ENCODE results near the gene C19orf38.

C19orf38 gene

DNA sequence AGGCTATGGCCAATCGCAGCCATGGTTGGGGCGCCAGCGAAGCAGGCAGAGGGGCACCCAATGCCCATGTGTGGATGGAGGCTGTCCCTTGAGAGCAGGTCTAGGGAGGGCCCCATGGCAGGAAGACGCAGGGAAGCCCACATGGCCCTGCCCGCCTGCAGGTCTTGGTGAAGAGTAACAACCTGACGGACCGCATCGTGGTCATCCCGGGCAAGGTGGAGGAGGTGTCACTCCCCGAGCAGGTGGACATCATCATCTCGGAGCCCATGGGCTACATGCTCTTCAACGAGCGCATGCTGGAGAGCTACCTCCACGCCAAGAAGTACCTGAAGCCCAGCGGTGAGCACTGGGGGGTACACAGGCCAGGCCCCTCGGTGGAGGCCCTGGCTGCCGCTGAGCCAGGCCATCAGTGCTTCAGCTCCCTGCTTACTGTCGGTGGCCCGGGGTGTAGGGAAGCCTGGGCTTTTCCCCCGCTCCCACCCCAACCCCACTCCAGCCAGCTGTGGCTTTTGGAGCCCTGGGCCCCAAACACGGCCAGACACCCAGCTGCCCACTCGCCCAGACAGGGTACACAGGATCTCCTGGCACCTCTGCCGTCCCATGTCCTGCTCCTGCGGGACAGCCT lies 65.6 kb downstream of the C19orf38 start:
- no peak for FAIRE-seq

DNA sequence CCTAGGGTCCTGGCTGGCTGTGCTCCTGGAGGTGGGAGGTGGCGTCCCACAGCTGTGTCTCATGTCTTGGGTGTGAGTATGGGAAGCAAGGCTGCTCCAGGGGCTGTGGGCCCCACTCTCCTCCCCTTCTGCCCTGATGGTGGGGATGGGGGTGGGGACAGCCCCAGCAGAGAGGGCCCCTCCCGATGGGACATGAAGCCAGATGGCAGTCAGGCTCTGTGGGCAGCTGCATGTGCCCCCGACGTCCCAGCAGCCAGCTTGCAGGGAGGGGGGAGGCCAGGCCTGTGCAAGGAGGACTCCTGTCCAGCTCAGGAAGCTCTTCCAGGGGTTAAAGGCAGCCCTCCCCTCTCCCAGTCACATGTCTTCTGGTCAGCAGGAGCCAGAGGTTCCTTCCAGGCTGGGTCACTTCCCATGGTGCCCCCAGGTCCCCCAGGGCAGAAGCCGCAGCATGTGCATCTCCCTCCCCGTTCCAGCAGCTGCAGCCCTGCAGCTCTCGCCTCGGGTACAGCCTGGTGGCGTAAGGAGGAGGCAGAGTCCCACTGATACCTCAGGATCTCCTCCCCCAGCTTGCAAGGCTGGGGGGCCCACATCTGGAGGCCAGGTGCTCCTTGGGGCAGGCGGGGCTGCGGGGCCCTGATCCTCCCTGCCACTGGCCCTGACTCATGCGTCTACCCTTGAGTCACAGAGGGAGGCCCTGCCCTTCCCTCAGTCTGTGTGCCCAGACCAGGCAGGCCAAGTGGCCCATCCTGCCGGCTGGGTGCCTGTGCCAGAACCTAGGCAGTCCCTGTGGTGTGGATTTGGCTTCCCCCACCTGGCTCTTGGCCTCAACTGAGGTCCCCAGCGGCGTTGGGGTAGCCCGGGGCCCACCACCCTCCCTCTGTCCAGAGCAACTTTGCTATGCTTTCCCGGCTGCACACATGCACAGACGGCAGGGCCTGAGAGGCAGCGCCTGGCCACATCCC lies 67.2 kb downstream of the C19orf38 start:
- no peak for FAIRE-seq

DNA sequence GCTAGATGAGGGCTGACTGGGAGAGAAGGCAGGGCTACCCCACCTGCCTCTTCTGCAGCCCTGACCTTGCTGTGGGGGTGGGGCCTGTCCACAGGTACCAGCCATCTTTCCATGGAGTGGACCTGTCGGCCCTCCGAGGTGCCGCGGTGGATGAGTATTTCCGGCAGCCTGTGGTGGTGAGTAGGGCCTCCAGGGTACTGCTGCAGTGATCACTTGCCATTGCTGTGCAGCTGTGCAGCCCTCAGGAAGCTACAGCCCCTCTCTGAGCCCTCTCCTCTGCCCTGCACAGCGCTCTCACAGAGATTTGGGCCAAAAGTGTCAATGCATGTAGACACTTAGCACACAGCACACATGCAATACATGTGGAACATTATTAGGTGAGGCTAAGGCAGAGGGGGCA lies 68.4 kb downstream of the C19orf38 start:
- no peak for FAIRE-seq

DNA sequence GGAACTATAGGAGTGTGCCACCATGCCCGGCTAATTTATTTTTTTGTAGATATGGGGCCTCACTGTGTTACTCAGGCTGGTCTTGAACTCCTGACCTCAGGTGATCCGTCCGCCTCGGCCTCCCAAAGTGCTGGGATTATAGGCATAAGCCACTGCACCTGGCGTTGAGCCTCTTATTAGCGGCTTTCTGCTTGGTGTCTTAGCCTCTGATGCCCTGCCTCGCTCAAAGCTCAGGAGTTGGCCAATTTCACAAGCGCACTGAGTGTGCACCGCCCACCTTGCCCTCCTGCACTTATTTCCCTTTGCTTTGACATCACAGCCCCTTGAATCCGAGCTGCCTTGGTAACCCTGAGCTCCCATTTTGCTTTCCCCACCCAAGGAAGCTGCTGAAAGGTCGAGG lies 70.1 kb downstream of the C19orf38 start:
- FAIRE-seq, result no peak
